GM06990 (cell line): Measurements from ENCODE around the gene VIPR2.

Source experiments
- DNase-seq: peaks from one replicate; pipeline ENCODE4 v3.0.0-alpha.2; 2011; ENCODE audit not compliant: insufficient read length; ENCODE audit errors: extremely low read depth
- H3K27me3 ChIP-seq: replicated peaks from 2 replicates; pipeline ENCODE4 v1.6.0; 2011; ENCODE audit warnings: low read length; ENCODE audit not compliant: control insufficient read depth, insufficient read depth
- H3K36me3 ChIP-seq: 2 replicates; pipeline ENCODE4 v1.5.1; 2011; ENCODE audit warnings: low read length; ENCODE audit not compliant: control insufficient read depth, insufficient read depth
- H3K4me3 ChIP-seq: replicated peaks from 2 replicates; pipeline ENCODE4 v1.5.1; 2011; ENCODE audit warnings: low read depth, mild to moderate bottlenecking, control low read depth, low read length
- TF ChIP-seq, protein P1 (sequence below): IDR thresholded peaks from 2 replicates; pipeline ENCODE4 v1.5.1; 2011; ENCODE audit warnings: low read length, control low read depth, mild to moderate bottlenecking, inconsistent platforms; ENCODE audit not compliant: insufficient read depth, poor library complexity, severe bottlenecking

The VIPR2 gene

DNA sequence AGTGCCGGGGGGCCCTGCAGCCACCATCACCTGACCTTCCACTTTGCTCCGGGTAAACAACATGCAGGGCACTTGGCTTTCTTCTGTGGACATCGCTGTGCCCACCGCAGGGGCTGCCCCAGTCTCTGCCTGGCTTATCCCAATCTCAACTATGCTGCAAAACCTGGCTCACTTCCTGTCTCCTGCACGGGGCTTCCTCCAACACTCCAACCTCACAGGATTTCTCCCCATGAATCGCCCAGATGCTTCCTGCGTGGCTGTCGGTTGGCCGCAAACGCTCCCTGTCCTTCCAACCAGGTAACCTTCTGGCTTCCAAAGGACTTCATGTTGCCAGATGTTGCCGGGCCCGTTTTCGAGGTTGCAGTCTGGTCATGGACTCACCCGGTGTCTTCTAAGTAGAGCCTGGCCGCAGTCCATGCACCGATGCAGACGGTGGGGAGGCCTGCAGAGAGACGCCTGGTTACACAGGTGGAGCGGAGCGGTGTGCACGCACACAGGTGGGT is 109.0 kb downstream of the VIPR2 start:
- Histone ChIP-seq H3K36me3 (no peaks in the 10 kb centered on the region), H3K4me3 (no peak overlapping the region), H3K27me3 (no peaks in the 10 kb centered on the region)
- DNase-seq, result no peak
- TF ChIP-seq, protein P1, sequence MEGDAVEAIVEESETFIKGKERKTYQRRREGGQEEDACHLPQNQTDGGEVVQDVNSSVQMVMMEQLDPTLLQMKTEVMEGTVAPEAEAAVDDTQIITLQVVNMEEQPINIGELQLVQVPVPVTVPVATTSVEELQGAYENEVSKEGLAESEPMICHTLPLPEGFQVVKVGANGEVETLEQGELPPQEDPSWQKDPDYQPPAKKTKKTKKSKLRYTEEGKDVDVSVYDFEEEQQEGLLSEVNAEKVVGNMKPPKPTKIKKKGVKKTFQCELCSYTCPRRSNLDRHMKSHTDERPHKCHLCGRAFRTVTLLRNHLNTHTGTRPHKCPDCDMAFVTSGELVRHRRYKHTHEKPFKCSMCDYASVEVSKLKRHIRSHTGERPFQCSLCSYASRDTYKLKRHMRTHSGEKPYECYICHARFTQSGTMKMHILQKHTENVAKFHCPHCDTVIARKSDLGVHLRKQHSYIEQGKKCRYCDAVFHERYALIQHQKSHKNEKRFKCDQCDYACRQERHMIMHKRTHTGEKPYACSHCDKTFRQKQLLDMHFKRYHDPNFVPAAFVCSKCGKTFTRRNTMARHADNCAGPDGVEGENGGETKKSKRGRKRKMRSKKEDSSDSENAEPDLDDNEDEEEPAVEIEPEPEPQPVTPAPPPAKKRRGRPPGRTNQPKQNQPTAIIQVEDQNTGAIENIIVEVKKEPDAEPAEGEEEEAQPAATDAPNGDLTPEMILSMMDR, result no peak

DNA sequence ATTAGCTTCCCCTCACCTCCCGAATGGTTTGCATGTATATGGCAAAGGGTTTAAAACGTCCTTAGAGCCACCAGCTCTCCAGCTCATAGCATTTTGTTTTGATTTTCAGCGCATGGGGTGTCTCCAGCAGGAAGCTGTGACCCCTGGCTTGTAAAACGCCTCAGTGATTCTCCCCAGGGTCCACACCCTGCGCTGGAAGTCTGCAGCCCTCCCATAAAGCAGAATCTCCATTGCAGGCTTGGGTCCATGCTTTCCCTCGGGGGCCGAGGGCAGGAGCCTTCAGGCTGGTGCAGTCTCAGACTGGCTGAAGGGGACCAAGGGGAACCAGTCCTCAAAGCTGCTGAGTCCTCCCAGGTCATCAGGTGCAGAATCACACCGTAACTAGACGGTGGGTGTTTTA is 109.7 kb downstream of the VIPR2 start:
- H3K27me3 ChIP-seq, result no peaks in the 10 kb centered on the region

DNA sequence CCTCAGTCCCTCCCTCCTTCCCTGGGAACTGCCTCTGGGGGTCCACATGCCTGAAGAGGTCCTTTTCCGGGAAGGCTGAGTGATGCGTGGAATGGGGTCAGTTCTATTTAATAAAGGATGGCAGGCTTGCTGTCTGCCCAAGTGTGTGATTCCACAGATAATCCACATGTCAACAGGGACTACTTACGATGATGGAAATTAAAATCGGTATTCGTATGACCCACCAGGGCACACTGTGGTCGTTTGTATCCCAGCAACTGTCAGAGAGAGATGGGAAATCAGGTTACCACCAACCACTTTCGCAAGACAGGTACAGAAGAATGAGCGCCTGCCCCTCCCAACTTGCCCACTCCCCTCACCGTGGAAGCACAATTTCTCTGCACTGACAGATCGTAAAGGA is 110.3 kb downstream of the VIPR2 start:
- H3K4me3 ChIP-seq, result no peak overlapping the region
- TF ChIP-seq, protein P1, result no peak
- DNase-seq, result no peak
- H3K36me3 ChIP-seq, result no peaks in the 10 kb centered on the region
- H3K27me3 ChIP-seq, result no peaks in the 10 kb centered on the region

More for the DNA sequence above, 109.7 kb downstream of the VIPR2 start:
- Histone ChIP-seq H3K36me3 (no peaks in the 10 kb centered on the region), H3K4me3 (no peak overlapping the region)
- TF ChIP-seq, protein P1, result no peak
- no peak for DNase-seq

DNA sequence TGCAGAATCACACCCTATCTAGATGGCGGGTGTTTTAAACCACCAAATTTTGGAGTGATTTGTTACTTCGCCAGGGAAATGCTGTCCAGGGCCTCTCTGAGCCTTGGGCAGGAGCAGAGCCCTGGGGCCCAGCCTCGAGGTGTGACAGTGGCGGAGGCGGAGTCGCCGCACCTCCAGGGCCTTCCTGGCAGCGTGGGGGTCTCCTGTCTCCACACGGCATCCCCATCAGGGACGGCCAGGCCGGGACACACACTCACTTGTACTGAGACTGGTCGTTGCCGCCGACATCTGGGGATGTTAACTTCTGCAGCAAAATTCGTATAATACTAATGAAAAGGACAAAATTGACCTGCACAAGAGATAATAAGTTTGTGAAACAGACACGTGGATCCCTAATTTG is 110.7 kb downstream of the VIPR2 start:
- no peaks in the 10 kb centered on the region for H3K36me3 ChIP-seq
- no peaks in the 10 kb centered on the region for H3K27me3 ChIP-seq
- H3K4me3 ChIP-seq, result no peak overlapping the region
- no peak for DNase-seq
- TF ChIP-seq, protein P1, result no peak

DNA sequence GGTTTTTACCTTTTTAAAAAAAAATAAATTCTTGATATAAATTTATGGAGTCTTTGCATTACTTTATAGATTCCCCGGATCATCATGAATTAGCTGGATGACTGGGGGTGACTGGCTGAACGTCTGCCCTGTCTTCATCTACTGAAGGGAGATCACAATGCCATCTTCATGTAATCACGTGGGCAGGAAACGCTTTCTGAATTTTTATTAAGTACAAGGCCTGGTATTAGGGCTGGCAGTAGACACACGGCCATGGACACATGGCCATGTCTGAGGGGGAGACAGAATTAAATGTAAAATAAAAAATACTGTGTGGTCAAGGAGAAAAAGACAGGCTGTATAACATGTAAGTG is 111.2 kb downstream of the VIPR2 start:
- TF ChIP-seq, protein P1, result no peak
- H3K27me3 ChIP-seq, result no peaks in the 10 kb centered on the region
- no peak overlapping the region for H3K4me3 ChIP-seq
- no peaks in the 10 kb centered on the region for H3K36me3 ChIP-seq
- no peak for DNase-seq

DNA sequence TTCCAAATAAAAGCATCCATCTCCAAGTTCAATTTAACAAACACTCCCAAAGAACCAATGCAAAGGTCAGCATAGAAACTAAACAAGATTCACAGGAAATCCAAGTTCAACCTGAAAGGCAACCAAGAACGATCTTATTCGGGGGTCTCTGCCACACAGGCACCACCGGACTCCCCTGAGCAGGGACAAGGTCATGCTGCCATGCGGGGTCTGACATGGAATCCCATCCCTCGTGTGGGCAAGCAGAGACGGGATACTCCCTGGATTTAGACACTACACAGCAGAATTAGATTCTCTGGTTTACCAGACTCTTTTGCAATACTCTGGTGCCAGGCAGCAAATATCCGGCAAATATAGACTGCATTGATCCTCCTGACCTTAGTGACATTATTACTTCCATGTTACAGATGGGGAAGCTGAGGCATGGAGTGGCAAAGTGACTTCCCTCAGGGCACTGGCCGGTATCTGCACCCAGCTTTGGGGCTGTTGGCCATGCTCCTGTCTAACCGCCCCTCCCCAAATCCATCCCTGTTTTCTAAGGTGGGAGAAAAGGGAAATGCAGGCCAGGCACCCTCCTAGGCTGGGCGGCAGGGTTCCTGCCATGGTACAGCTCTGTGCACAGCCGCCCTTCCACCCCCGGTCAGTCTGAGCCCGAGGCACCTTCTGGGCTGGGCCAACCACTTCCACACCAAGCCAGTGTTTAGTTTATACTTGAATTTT is 111.8 kb downstream of the VIPR2 start:
- no peaks in the 10 kb centered on the region for H3K36me3 ChIP-seq
- H3K27me3 ChIP-seq, result no peaks in the 10 kb centered on the region
- TF ChIP-seq, protein P1, result no peak
- no peak overlapping the region for H3K4me3 ChIP-seq
- no peak for DNase-seq
